Esophagus (tissue), 2 donors: ENCODE data around the gene TSHZ2. TPM values are rescaled to one million over a fixed set of nuclear protein-coding genes. Genes with fewer than 3 reads are reported as not detected.

Source experiments
- H3K27ac ChIP-seq, 2 donors: one replicate each; pipeline ENCODE4 v1.5.1; 2013; ENCODE audit warnings: low read depth in 2 of 2, mild to moderate bottlenecking in 2 of 2, inconsistent platforms in 1 of 2, low read length in 1 of 2, moderate library complexity in 1 of 2
- H3K27me3 ChIP-seq, 2 donors: one replicate each; pipeline ENCODE4 v1.6.1; 2013; ENCODE audit warnings: low read length in 2 of 2, control low read depth in 1 of 2, mild to moderate bottlenecking in 1 of 2; ENCODE audit not compliant: insufficient read depth in 2 of 2, control insufficient read depth in 1 of 2
- H3K36me3 ChIP-seq, 2 donors: one replicate each; pipeline ENCODE4 v1.6.1; 2013; ENCODE audit warnings: low read length in 1 of 2; ENCODE audit not compliant: control insufficient read depth in 2 of 2, insufficient read depth in 2 of 2
- H3K4me1 ChIP-seq, 2 donors: one replicate each; pipeline ENCODE4 v1.6.1; 2013; ENCODE audit warnings: low read length in 1 of 2; ENCODE audit not compliant: control insufficient read depth in 2 of 2, insufficient read depth in 2 of 2
- H3K4me3 ChIP-seq, 2 donors: one replicate each; pipeline ENCODE4 v1.5.1; 2013; ENCODE audit warnings: low read length in 2 of 2, mild to moderate bottlenecking in 2 of 2, low read depth in 1 of 2, moderate library complexity in 1 of 2
- H3K9me3 ChIP-seq, 2 donors: one replicate each; pipeline ENCODE4 v1.6.1; 2013; ENCODE audit warnings: mild to moderate bottlenecking in 2 of 2, low read depth in 1 of 2, low read length in 1 of 2, moderate library complexity in 1 of 2; ENCODE audit not compliant: control insufficient read depth in 2 of 2, insufficient read depth in 1 of 2
- WGBS, 2 donors: extraction: QIAGEN DNeasy Blood & Tissue Kit; methylation state at CpG; one replicate each; pipeline ENCODE4 v1.1.7; 2013; 5-methylcytosine and 5-hydroxymethylcytosine counted together
- polyA plus RNA-seq, 2 donors: library from polyadenylated mRNA; stranded (reverse); fragments of 200-250 nt; gene quantifications; one replicate each; pipeline ENCODE4 v1.2.3, GENCODE V29; 2013
- donor health status: healthy with polysubstance abuse.
- donor health status: Bipolar disorder and iron deficiency.

Gene TSHZ2
- polyA plus RNA-seq, 2 donors = 4.6 to 11.7 TPM

DNA sequence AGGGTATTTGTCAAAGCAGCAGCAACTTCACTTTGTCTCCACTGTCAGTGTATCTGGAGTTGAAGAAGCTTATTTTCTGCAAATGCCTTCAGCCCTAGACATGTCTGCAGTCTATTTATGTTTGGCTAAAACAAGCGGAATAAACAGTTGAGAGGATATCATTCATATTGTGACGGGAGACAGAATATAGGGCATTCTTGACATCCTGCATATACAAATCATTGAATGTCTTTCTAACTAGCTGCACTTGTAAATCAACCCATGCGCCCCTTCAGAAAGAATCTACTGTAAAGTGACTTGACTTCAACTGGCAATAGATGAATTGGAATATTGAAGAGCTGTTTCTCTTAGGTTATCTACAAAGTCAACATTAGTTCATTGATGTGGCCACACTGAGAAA is 258.9 kb downstream of the TSHZ2 start:
- H3K4me3 ChIP-seq = no peak overlapping the region
- H3K27me3 ChIP-seq = no peaks in the 10 kb centered on the region
- no peak overlapping the region for H3K27ac ChIP-seq
- WGBS, 2 donors = 71 to 82% methylated on average over 3 of the region's 3 CpGs
- no peaks in the 10 kb centered on the region for H3K4me1 ChIP-seq
- no peaks in the 10 kb centered on the region for H3K36me3 ChIP-seq
- H3K9me3 ChIP-seq = no peaks in the 10 kb centered on the region

DNA sequence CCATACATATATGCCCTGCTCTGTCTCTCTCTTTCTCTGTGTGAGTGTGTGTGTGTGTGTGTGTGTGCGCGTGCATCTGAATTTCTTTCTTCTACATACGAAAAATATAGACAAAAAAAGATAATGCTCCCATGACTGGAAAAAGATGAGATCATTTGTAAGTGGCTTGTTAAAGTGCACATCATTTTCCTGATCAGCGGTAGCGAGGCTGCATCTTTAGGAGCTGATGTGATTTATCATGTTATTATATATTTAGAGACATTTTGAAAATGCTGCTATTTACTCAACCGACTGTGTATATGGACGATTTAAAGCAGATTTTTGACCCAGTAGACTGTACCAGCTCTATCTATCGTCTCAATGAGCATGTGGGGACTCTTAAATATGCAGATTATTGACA is 265.3 kb downstream of the TSHZ2 start:
- H3K27ac ChIP-seq = no peak overlapping the region
- 89 to 90% methylated on average over 8 of the region's 8 CpGs for WGBS, 2 donors
- no peaks in the 10 kb centered on the region for H3K36me3 ChIP-seq
- H3K27me3 ChIP-seq = no peaks in the 10 kb centered on the region
- no peak overlapping the region for H3K4me3 ChIP-seq
- no peaks in the 10 kb centered on the region for H3K4me1 ChIP-seq
- H3K9me3 ChIP-seq = no peaks in the 10 kb centered on the region

- H3K9me3 ChIP-seq = no peaks in the 10 kb centered on the region
- H3K27ac ChIP-seq = no peak overlapping the region
- no peaks in the 10 kb centered on the region for H3K27me3 ChIP-seq
- no peaks in the 10 kb centered on the region for H3K4me1 ChIP-seq
- H3K36me3 ChIP-seq = no peaks in the 10 kb centered on the region
- WGBS, 2 donors = 56 to 82% methylated on average over 3 of the region's 3 CpGs
- H3K4me3 ChIP-seq = no peak overlapping the region
Observed at GRCh38 chr20:53238121-53238660, 266.0 kb downstream of the TSHZ2 start.

GRCh38 chr20:53243152-53243551 is 271.0 kb downstream of the TSHZ2 start:
- no peaks in the 10 kb centered on the region for H3K36me3 ChIP-seq
- H3K27me3 ChIP-seq = no peaks in the 10 kb centered on the region
- no peak overlapping the region for H3K4me3 ChIP-seq
- 86 to 91% methylated on average over 3 of the region's 3 CpGs for WGBS, 2 donors
- no peaks in the 10 kb centered on the region for H3K9me3 ChIP-seq
- H3K27ac ChIP-seq = no peak overlapping the region
- H3K4me1 ChIP-seq = no peaks in the 10 kb centered on the region

- Histone ChIP-seq H3K9me3 (no peaks in the 10 kb centered on the region), H3K4me1 (no peaks in the 10 kb centered on the region), H3K27me3 (no peaks in the 10 kb centered on the region), H3K4me3 (no peak overlapping the region), H3K36me3 (no peaks in the 10 kb centered on the region), H3K27ac (no peak overlapping the region)
- WGBS, 2 donors = 91 to 95% methylated on average over 2 of the region's 2 CpGs
Observed at GRCh38 chr20:53244711-53245110, 272.6 kb downstream of the TSHZ2 start.

- 92 to 93% methylated on average over 1 of the region's 1 CpG for WGBS, 2 donors
- Histone ChIP-seq H3K27me3 (no peaks in the 10 kb centered on the region), H3K4me3 (no peak overlapping the region), H3K36me3 (no peaks in the 10 kb centered on the region), H3K9me3 (no peaks in the 10 kb centered on the region), H3K27ac (no peak overlapping the region), H3K4me1 (no peaks in the 10 kb centered on the region)
Observed at GRCh38 chr20:53245574-53245973, 273.4 kb downstream of the TSHZ2 start.

DNA sequence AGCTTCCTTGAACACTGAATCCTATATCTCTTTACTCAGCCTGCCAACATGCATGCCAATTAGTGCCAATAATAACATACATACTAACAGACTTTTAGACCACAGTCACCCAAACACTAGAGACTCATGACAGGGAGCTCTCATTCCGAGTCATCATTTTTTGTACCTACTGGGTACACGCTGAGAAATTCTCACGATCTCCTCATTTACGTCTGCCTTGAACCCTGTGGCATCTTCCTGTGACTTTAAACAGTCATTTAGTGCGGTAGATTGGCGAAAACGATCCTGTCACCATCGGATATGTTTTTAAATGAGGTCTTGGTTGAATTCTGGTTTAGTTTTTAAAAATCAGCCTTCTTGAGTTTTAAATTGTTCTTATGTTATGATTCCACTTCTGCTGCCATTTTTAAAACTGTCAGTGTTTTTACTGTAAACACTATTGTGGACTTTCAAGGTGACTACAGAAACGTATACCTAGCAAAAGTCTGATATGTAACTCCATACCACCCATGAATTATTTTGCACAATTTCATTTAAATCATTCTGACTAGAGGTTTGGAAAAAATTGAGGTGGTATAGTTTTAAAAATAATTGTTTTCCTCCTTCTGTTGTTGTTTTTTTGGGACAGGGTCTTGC is 275.4 kb downstream of the TSHZ2 start:
- Histone ChIP-seq H3K27me3 (no peaks in the 10 kb centered on the region), H3K4me3 (no peak overlapping the region), H3K36me3 (no peaks in the 10 kb centered on the region), H3K9me3 (no peaks in the 10 kb centered on the region), H3K4me1 (no peaks in the 10 kb centered on the region), H3K27ac (no peak overlapping the region)
- 87 to 90% methylated on average over 9 of the region's 9 CpGs for WGBS, 2 donors

DNA sequence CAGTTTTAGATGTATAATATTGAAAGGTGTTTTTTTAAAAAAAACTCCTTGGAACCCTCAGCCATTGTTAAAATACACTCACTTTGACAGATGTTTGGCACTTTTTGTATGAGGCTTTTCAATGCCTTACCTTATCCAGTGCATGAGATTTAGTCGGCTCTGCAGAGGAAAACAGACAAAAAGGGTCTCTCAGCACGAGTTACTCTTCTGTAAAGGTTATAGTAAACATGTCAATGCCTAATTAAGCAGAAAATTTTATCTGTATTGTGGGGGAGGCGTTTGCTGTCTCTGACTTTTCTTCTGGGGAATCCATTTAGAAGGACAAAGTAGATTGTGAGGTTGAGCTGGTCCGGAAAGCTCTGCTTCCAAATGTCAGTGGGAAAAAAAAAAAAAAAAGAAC is 278.3 kb downstream of the TSHZ2 start:
- Histone ChIP-seq H3K36me3 (peaks cover 0 to 2% of the 10 kb centered on the region in 2 donors), H3K27me3 (no peaks in the 10 kb centered on the region), H3K4me3 (no peak overlapping the region), H3K9me3 (peaks cover 0 to 5% of the 10 kb centered on the region in 2 donors), H3K4me1 (no peaks in the 10 kb centered on the region), H3K27ac (no peak overlapping the region)
- 71 to 77% methylated on average over 4 of the region's 4 CpGs for WGBS, 2 donors

GRCh38 chr20:53252002-53252401 is 279.8 kb downstream of the TSHZ2 start:
- WGBS, 2 donors = 92 to 93% methylated on average over 5 of the region's 5 CpGs
- Histone ChIP-seq H3K27ac (no peak overlapping the region), H3K4me1 (no peaks in the 10 kb centered on the region), H3K36me3 (peaks cover 0 to 2% of the 10 kb centered on the region in 2 donors), H3K4me3 (no peak overlapping the region), H3K9me3 (peaks cover 0 to 5% of the 10 kb centered on the region in 2 donors), H3K27me3 (no peaks in the 10 kb centered on the region)

GRCh38 chr20:53253668-53254067 is 281.5 kb downstream of the TSHZ2 start:
- 94 to 96% methylated on average over 18 of the region's 18 CpGs for WGBS, 2 donors
- H3K27ac ChIP-seq = no peak overlapping the region
- no peaks in the 10 kb centered on the region for H3K27me3 ChIP-seq
- no peaks in the 10 kb centered on the region for H3K4me1 ChIP-seq
- H3K4me3 ChIP-seq = no peak overlapping the region
- peaks cover 0 to 5% of the 10 kb centered on the region in 2 donors for H3K9me3 ChIP-seq
- H3K36me3 ChIP-seq = peaks cover 0 to 2% of the 10 kb centered on the region in 2 donors
